ENCODE measurements around the gene FHIT. TPM values are rescaled to one million over a fixed set of nuclear protein-coding genes. Genes with fewer than 3 reads are reported as not detected.

FHIT gene
- total RNA-seq, 1 experiment from 2014 or later = 3.9 TPM

GRCh38 chr3:60190073-60190472 lies 1061.2 kb downstream of the FHIT start:
- in situ Hi-C loops (cut with HindIII; ENCODE audit: low pct_unique_long_range_greater_than_20kb, low sequenced_read_pairs) = no loop called here
- DNase-seq (ENCODE audit: low read depth, low spot score) = no peak

GRCh38 chr3:60189304-60189703 lies 1061.9 kb downstream of the FHIT start:
- DNase-seq (ENCODE audit: low read depth, low spot score) = no peak
- in situ Hi-C loops (cut with HindIII; ENCODE audit: low pct_unique_long_range_greater_than_20kb, low sequenced_read_pairs) = no loop called here

GRCh38 chr3:60188803-60189202 lies 1062.4 kb downstream of the FHIT start:
- DNase-seq (ENCODE audit: low read depth, low spot score) = no peak
- in situ Hi-C loops (cut with HindIII; ENCODE audit: low pct_unique_long_range_greater_than_20kb, low sequenced_read_pairs) = no loop called here

GRCh38 chr3:60187343-60187742 lies 1063.9 kb downstream of the FHIT start:
- no peak for DNase-seq (ENCODE audit: low read depth, low spot score)
- in situ Hi-C loops (cut with HindIII; ENCODE audit: low pct_unique_long_range_greater_than_20kb, low sequenced_read_pairs) = no loop called here

GRCh38 chr3:60186359-60186758 lies 1064.9 kb downstream of the FHIT start:
- in situ Hi-C loops (cut with HindIII; ENCODE audit: low pct_unique_long_range_greater_than_20kb, low sequenced_read_pairs) = no loop called here
- no peak for DNase-seq (ENCODE audit: low read depth, low spot score)

GRCh38 chr3:60185161-60185560 lies 1066.1 kb downstream of the FHIT start:
- in situ Hi-C loops (cut with HindIII; ENCODE audit: low pct_unique_long_range_greater_than_20kb, low sequenced_read_pairs) = no loop called here
- DNase-seq (ENCODE audit: low read depth, low spot score) = no peak

- DNase-seq (ENCODE audit: low read depth, low spot score) = no peak
- in situ Hi-C loops (cut with HindIII; ENCODE audit: low pct_unique_long_range_greater_than_20kb, low sequenced_read_pairs) = no loop called here
Observed at GRCh38 chr3:60182697-60183096, 1068.6 kb downstream of the FHIT start.

GRCh38 chr3:60178931-60179653 lies 1072.2 kb downstream of the FHIT start:
- in situ Hi-C loops (cut with HindIII; ENCODE audit: low pct_unique_long_range_greater_than_20kb, low sequenced_read_pairs) = no loop called here
- DNase-seq (ENCODE audit: low read depth, low spot score) = no peak

- DNase-seq (ENCODE audit: low read depth, low spot score) = no peak
- in situ Hi-C loops (cut with HindIII; ENCODE audit: low pct_unique_long_range_greater_than_20kb, low sequenced_read_pairs) = no loop called here
Observed at GRCh38 chr3:60177726-60178125, 1073.5 kb downstream of the FHIT start.

- DNase-seq (ENCODE audit: low read depth, low spot score) = no peak
- in situ Hi-C loops (cut with HindIII; ENCODE audit: low pct_unique_long_range_greater_than_20kb, low sequenced_read_pairs) = no loop called here
Observed at GRCh38 chr3:60176614-60177013, 1074.6 kb downstream of the FHIT start.

- in situ Hi-C loops (cut with HindIII; ENCODE audit: low pct_unique_long_range_greater_than_20kb, low sequenced_read_pairs) = no loop called here
- DNase-seq (ENCODE audit: low read depth, low spot score) = no peak
Observed at GRCh38 chr3:60175680-60176079, 1075.6 kb downstream of the FHIT start.

GRCh38 chr3:60169755-60170154 lies 1081.5 kb downstream of the FHIT start:
- in situ Hi-C loops (cut with HindIII; ENCODE audit: low pct_unique_long_range_greater_than_20kb, low sequenced_read_pairs) = no loop called here
- no peak for DNase-seq (ENCODE audit: low read depth, low spot score)

- DNase-seq (ENCODE audit: low read depth, low spot score) = no peak
- in situ Hi-C loops (cut with HindIII; ENCODE audit: low pct_unique_long_range_greater_than_20kb, low sequenced_read_pairs) = no loop called here
Observed at GRCh38 chr3:60167186-60167585, 1084.1 kb downstream of the FHIT start.

- DNase-seq (ENCODE audit: low read depth, low spot score) = no peak
- in situ Hi-C loops (cut with HindIII; ENCODE audit: low pct_unique_long_range_greater_than_20kb, low sequenced_read_pairs) = no loop called here
Observed at GRCh38 chr3:60160822-60161748, 1090.2 kb downstream of the FHIT start.

- no peak for DNase-seq (ENCODE audit: low read depth, low spot score)
- in situ Hi-C loops (cut with HindIII; ENCODE audit: low pct_unique_long_range_greater_than_20kb, low sequenced_read_pairs) = no loop called here
Observed at GRCh38 chr3:60160111-60160821, 1091.0 kb downstream of the FHIT start.

- in situ Hi-C loops (cut with HindIII; ENCODE audit: low pct_unique_long_range_greater_than_20kb, low sequenced_read_pairs) = no loop called here
- no peak for DNase-seq (ENCODE audit: low read depth, low spot score)
Observed at GRCh38 chr3:60158035-60158434, 1093.2 kb downstream of the FHIT start.

- in situ Hi-C loops (cut with HindIII; ENCODE audit: low pct_unique_long_range_greater_than_20kb, low sequenced_read_pairs) = no loop called here
- DNase-seq (ENCODE audit: low read depth, low spot score) = no peak
Observed at GRCh38 chr3:60154011-60154410, 1097.2 kb downstream of the FHIT start.
